Ramos (cell line): ENCODE measurements around the gene TRIM44.
"Not testable (repeated sequence)": the region's sequence is repeated elsewhere in the genome, so short reads cannot be mapped to it uniquely, and the experiment has no call there.

Experiments used
- in situ Hi-C: fragments of 300-500 bp; cut with MboI; formaldehyde crosslinking; loops from one replicate; pipeline ENCODE4 v1.14.3; 2022; ENCODE audit warnings: low sequenced_read_pairs; ENCODE audit not compliant: unreplicated experiment

The TRIM44 gene

DNA sequence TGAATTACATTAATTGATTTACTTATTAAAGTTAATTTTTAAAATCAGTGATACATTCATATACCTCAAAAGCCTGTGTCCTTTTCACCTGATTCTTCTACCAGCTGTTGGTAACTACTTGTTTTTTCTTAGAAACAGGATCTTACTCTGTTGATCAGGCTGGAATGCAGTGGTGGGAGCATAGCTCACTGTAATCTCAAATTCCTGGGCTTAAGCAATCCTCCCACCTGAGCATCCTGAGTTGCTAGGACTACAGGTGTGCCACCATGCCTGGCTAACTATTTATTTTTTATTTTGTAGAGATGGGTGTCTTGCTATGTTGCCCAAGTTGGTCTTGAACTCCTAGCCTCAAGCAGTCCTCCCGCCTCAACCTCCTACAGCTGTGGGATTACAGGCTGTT, 4.7 kb downstream of the TRIM44 start:
- in situ Hi-C loops, result no loop called here

DNA sequence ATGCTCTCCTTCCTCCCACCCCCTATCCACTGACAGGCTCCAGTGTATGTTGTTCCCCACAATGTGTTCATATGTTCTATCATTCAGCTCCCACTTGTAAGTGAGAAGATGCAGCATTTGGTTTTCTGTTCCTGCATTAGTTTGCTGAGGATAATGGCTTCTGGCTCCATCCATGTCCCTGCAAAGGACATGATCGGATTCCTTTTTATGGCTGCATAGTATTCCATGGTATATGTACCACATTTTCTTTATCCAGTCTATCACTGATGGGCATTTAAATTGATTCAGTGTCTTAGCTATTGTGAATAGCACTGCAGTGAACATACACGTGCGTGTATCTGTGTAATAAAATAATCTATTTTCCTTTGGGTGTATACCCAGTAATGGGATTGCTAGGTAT, 5.8 kb downstream of the TRIM44 start:
- in situ Hi-C loops, result not testable (repeated sequence)

DNA sequence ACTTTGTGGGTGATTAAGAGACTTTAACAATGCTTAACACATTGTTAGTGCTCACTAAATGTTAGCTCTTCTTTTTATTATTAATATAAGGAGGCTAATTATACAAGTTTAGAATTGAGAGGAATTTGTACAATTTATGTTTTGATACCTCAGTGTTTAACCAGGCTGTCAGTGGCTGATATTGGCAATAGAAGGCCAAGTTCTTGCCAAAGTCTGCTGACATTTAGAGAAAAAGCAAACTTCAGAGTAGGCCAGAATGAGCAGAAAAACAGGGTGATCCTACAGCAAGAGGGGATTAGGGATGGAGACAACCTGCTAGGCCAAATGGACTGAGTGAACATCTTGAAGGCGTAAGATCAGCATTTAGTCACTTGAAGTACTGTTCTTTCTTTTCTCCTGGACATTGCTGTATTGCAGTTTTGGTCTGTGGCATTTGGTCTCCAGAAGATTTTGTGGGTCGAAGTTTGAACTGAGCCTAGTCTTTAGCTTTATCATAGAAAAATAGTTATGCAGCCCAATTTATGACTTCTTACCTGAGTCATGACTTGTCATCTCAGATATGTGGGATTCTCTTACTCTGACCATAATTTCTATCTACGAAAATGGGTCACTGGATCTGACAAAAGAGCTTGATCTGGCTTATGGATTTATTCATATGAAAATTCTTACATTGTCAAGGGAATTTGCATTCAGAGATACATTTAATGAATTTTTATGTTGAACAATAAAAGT, 9.0 kb downstream of the TRIM44 start:
- in situ Hi-C loops, result no loop called here

DNA sequence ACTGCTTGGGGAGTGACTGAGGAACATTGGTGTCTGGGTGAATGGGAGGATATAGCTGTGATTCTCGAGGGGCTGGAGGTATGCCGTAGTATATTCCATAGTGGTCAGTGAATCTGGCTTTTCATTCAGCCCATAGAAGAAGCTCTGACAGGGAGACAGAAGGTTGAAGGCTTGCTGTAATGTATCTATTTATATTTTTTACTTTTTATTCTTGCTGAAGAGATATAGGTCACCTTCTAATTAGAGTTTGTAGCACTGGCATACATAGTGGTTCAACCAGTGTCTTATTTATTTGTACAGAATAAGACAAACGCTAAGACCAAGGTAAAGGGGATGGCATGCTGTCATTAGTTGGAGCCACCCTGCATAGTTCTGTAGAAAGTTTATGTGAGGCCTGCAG, 10.0 kb downstream of the TRIM44 start:
- in situ Hi-C loops, result no loop called here

DNA sequence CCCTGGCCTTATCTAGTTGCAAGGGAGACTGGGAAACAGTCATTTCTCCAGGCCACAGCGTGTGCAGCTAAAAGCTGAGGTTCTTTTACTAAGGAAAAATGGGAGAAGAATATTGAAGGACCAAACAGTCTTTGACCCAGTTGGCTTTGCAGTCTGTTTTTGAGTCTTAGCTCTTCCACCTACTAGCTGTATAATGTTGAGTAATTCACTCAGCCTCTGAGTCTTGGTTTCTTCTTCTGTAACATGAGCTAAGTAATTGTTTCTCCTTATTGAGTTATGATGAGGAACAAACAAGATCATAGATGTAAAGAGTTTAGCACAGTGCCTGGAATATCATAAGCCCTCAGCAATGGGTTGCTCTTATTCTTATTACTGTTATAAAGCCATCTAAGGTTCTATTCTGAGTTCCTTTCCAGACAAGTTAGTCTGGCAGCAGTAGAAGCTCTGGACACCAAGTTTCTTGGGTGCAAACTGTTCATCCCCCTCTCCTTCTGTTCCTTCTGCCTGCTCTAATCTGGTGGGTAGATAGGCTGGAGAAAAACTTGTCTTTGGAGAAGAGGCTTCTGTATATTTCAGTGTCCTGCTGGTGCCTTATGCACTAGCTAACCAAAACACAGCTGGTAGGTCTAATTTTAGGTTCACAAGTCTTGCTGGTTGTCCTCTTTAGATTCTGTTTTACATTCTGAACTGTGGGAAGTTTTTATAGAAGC, 13.5 kb downstream of the TRIM44 start:
- in situ Hi-C loops, result no loop called here

DNA sequence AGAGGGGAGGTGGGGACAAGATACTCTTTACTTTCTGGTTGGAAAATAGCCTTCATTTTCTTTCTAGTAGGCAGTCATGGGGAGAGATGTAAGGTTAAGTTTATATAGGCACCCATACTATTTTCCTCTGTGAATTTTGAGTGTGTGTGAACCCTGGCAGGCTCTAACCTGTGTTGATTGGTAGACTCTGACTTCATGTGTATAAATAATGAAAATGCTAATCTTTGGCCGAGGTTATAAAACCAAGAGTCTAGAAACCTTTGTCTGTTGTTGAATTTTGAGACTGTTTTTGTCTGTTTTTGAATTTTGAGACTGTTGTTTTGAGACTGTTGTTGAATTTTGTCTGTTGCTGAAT, 14.0 kb downstream of the TRIM44 start:
- in situ Hi-C loops, result no loop called here

DNA sequence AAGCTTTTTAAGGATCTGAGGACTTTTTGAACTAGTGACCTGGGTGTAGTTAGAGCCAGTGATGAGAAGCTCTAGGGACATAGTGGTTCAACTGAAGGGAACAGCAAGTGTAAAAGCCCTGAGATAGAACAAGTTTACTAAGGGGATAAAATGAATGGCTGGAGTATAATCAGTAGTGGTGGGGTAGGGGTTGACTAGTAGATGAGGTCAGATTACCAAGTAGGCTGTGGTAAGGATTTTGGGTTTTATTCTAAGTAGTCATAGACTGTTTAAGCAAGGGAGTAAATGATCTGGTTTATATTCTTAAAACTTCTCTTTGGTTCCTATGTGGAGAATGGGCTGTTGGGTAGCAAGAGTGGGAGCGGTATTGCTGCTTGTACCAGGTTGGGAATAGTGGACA, 15.3 kb downstream of the TRIM44 start:
- in situ Hi-C loops, result no loop called here

DNA sequence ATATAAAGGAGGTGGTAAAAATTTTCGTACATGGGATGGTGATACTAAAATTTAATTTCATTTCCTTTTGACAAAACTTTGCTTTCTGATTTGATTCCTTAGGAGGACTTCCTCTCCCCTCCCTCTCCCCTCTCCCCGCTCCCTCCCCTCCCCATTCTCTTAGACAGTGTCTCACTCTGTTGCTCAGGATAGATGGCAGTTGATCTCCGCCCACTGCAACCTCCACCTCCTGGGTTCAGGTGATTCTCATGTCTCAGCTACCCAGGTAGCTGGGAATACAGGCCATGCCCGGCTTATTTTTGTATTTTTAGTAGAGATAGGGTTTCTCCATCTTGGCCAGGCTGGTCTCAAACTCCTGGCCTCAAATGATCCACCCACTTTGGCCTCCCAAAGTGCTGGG, 15.9 kb downstream of the TRIM44 start:
- in situ Hi-C loops, result no loop called here

DNA sequence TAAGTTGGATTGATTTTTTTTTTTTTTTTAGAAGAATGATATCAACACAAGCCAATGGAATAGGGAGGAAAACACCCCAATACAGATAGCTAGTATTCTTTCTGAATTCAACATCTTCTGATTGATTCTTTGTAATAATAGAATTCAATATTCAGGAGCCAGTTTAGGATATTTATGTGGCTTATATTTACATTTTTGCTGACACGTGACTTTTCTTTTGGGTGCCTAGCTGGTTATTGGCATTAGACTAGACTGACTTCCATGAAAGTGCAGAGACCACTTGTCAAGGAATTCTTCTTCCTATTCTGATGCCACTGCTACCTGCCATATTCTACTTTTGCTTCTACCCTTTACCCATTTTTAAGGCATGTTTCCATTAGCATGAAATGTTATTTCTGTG, 16.4 kb downstream of the TRIM44 start:
- in situ Hi-C loops, result no loop called here

DNA sequence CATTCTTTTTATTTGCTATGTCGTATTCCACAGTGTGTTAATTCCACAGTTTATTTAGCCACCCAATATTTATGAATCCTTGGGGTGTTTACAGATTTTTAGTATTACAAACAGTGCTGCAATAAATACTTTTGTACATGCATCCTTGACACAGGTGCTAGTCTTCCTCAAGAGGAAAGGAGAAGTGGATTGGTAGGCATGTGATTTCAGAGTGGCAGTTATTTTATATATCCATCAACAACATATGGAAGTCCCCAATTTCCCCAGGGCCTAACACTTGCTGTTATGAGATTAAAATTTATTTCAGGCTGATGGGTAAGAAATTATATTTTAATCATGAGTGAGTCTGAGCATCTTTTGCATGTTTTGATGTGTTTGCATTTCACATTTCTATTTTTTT, 17.9 kb downstream of the TRIM44 start:
- in situ Hi-C loops, result no loop called here

DNA sequence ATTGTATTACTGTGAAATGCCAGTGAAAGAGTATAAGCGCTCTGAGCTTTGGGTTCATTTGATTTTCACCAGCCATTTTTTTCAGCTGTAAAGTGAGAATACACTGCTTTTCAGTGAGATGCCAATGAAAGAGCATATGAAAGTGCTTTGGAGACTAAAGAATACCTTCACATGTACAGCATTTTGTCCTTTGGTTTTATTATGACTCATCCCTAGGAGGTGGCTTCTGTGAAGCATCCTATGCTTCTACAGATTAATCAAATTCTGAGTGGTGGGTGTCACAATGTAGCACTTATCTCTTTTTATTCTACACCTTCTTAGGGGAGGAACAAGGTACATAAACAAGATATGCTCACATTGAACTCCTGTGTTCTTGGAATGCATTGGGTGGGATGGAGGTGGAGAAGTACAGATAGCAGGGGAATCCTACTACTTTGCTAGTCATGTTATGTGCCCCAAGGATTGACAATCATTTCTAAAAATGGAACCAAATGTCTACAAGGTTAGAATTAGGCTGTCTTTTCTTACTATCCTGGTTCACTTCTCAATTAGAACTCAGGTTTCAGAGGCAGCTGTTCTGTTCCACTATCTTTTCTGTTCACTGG, 18.7 kb downstream of the TRIM44 start:
- in situ Hi-C loops, result no loop called here

DNA sequence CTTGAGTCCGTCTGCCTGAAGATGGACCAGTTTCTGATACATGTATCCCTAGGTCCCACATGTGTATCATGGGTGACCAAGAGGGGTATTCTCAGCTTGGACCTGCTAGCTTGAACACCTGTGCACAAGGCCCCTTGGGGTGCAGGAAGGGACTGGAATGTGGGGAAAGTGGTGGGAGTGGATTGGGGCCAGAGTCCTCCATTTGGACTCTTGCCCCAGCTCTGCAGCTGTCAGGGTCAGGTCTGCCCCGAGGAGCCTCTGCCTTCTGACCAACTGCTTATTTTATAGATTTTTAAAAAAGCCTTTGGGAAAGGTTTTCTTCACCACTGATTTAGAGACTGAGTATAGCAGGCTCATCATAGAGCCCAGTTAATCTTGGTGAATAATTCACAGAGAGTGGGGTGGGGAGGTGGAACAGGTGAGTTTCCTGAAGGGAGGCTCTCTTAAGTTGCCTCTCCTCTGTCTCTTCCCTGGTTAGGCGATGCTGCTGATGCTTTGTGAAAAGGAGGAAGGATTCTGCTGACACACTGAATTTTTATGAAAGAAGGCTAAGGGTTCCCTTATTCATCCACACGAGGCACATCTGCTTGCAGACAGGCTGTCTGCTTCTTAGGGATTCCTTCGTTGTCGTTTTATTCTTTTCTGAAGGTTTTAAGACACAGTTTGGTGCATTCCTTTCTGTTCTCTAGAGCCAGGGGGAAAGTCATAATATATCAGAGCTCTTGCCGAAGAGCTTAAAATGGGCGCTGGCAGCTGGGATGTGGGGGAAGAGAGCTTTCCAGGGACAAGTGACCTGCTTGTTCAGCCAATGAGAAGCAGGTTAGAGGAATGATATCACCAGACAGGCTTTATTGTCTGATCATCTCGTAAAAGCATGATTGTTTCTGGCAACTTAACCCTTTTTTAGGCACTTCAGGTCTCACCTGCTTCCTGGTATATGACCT, 19.9 kb downstream of the TRIM44 start:
- in situ Hi-C loops, result no loop called here

DNA sequence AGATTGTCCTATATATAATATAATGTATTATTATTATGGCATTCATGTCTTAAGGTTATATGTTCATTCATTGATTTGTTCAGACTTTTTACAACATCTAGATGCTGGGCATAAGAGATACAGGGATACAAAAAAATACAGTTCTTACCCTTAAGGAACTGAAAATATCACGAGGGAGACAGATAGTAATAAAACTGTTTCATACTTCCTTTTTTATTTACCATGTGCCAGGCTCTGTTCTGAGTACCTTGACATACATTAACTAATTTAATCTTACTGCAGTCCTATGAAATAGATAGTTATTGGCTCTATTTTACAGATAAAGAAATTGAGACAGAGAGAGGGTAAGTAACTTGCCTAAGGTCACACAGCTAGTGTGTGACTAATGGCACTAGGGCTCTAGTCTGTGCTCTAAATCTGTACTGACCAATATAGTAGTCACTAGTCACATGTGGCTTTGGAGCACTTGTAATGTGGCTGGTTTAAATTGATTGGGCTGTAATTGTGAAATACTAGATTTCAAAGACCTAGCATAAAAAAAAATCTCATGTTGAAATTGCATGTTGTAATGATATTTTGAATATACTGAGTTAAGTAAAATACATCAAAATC, 21.3 kb downstream of the TRIM44 start:
- in situ Hi-C loops, result no loop called here

DNA sequence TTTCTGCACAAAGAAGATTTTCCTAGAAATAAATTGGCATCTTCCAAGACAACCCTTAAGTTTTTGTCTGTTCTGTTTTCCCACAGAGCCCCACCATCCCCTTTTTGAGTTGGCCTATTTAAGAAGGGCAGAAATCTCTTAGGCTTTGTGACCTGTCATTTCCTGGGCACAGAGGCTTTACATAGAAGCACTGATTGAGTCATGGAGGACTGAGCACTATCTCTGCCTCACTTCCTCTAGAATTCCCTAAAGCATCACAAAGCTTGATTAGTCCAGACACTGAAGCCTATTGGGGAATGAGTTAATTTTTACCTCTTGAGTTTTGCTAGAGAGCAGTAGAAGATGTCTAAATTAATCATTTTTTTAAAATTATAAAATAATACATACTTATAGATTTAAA, 25.4 kb downstream of the TRIM44 start:
- in situ Hi-C loops, result no loop called here

DNA sequence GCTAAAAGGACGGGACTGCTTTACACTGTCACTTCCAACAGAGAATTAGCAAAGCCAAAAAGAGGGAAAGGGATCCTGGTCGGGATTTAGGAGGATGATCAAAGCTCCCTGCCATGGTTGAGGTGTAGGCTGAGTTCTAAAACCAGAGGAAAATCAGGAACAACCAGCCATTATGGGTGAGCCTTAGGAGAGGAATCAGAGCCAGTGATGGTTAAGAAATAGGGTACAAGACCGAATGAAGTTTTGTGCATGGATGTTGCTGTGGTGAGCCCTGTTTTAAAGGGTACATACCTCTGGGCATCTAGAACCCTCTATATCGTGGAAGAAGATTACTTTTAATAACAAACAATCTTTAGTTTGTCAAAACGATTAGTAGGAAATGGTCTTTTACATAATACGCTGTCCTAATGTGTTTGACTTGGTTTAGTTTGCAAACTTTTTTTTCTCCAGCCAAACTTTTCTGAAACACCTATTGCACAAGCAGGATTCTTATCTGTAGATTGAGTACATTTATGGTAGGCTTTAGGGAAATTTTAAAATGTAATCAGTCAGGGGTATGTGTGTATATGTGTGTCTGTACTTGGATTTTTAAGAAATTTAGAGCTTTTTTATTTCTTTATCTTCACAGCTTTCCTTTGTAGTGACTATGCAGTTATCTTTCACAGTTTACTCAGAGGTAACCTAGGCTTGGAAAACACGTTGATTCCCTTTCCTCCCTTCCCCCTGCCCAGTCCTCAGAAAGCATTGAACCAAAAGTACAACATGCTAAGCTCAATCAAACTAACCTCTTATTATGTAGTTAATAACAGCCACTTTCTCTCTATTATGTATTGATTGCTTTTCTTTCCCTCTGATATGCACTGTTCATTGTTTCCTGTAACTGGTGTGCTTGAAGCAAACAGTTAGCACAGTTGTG, 26.8 kb downstream of the TRIM44 start:
- in situ Hi-C loops, result no loop called here

DNA sequence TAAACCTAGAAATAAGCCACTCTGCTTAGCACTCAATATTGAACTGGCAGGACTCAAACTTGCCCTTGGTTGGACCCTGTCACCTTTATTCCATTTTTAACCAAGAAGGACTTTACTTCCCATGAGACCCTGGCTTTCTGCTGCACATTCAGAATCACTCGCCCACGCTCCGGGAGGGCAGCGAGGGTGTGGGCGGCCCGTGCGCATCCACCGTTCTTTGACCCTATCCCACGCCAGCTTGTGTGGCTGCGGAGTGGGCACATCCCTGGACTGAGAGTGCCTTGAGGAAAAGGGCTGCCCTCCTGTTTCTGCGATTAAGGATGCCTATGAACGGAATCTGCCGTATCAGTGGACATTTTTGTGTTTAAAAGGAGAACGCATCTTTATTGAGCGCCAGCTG, 39.6 kb downstream of the TRIM44 start:
- in situ Hi-C loops, result no loop called here

DNA sequence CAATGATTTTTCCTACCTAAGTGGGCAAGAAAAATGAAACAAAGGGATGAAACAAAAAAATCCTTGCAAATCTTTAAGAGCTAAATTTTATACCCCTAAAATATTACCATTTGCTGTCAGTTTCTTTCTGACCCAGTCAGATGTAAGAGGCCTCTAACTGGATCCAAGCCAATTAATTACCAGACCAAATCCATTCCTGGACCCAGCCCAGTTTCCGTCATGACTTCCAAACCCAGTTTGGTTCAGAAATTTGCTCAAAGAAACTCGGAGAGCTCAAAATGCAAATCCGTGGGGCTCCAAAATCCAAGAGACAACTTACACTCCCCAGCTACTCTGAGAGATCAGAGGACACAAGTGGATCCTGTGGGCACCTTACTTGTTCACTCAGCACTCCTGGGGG, 46.8 kb downstream of the TRIM44 start:
- in situ Hi-C loops, result no loop called here

DNA sequence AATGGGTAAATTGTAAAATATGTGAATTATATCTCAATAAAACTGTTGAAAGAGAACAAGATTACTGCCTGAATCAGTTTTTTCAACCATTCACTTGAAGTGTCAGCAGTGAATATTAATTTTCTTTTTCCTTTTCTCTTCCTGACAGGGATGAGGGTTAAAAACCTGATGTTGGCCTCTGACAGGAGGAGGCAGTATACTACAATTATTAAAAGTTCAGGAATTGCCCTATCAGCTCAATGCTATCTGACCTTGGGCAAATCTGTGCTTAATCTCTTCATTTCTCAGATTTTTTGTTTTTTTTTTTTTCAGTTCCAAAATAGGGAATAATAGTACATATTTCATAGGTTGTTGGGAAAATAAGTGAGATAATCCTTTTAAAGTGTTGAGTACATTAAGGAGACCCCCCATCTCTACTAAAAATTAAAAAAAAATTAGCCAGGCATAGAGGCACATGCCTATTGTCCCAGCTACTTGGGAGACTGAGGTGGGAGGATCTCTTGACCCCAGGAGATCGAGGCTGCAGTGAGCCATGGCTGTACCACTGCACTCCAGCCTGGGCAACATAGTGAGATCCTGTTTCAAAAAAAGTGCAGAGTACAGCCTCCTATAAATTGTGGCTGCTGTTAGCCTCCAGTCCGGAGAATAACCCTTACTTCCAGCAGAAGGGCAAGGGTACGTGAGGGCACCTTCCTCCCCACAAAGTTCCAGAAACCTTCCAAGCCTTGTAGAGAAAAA, 48.8 kb downstream of the TRIM44 start:
- in situ Hi-C loops, result no loop called here

DNA sequence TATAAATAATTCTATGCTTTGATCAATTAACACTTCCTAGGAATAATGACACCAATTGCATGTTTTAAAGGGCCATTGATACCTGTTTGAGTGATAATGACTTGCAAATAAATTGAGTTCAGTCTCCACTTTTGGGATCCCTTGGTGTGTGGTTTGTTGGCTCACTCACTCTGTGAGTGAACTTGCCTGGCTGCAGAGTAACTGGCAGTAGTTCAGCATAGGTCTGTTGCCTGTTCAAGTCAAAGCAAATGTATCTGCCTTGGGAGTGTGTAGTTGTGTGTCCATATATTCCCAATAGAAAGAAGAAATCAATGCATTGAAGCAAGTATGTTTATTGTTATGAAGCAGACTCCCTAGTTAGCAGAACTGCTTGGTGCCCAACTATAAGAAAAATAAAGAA, 49.3 kb downstream of the TRIM44 start:
- in situ Hi-C loops, result no loop called here
